Right ventricle myocardium inferior (tissue), 1 donor: ENCODE data around the gene NR6A1. TPM values are rescaled to one million over a fixed set of nuclear protein-coding genes. Genes with fewer than 3 reads are reported as not detected.

ENCODE experiments used
- ATAC-seq: fragments of 200-7000 bp; cut with Tn5 transposase; one replicate; pipeline ENCODE4 v1.9.1; 2020; ENCODE audit warnings: mild to moderate bottlenecking, moderate library complexity
- DNase-seq: peaks from one replicate; pipeline ENCODE4 v3.0.0; 2021; ENCODE audit errors: missing footprints
- intact Hi-C: fragments of 100-400 bp; cut with DNase I; formaldehyde crosslinking; loops from one replicate; pipeline ENCODE4 v1.11.0; 2022
- total RNA-seq: library from RNA; stranded (reverse); fragmentation: NEBNext Ultra II Directional; extraction: Animal tissue kit (Norgen Biotek cat#: 25700); gene quantifications from one replicate; pipeline ENCODE4 v1.2.1, GENCODE V29; 2021
- donor health status: DM: no; HTN: yes; CAD: no; lungs with severe emphysema.

NR6A1 gene
- total RNA-seq, 1 donor from 2014 or later = 1.2 TPM

GRCh38 chr9:124580186-124580585 lies 190.9 kb downstream of the NR6A1 start:
- intact Hi-C loops = no loop called here
- no peak for DNase-seq
- ATAC-seq = no peak

GRCh38 chr9:124576751-124577150 lies 194.4 kb downstream of the NR6A1 start:
- ATAC-seq (no peak), DNase-seq (no peak)
- intact Hi-C loops = no loop called here

GRCh38 chr9:124574534-124575375 lies 196.4 kb downstream of the NR6A1 start:
- no peak for DNase-seq
- intact Hi-C loops = no loop called here
- no peak for ATAC-seq

GRCh38 chr9:124570942-124571666 lies 200.0 kb downstream of the NR6A1 start:
- DNase-seq (no peak), ATAC-seq (no peak)
- intact Hi-C loops = no loop called here

GRCh38 chr9:124569942-124570341 lies 201.2 kb downstream of the NR6A1 start:
- ATAC-seq = no peak
- no peak for DNase-seq
- intact Hi-C loops = no loop called here

GRCh38 chr9:124567362-124567761 lies 203.7 kb downstream of the NR6A1 start:
- DNase-seq (no peak), ATAC-seq (no peak)
- intact Hi-C loops = no loop called here

GRCh38 chr9:124562328-124562727 lies 208.8 kb downstream of the NR6A1 start:
- ATAC-seq = peak; percentile 64
- no peak for DNase-seq
- intact Hi-C loops = no loop called here

- no peak for ATAC-seq
- no peak for DNase-seq
- intact Hi-C loops = no loop called here
Observed at GRCh38 chr9:124559871-124560270, 211.2 kb downstream of the NR6A1 start.

GRCh38 chr9:124558777-124559470 lies 212.2 kb downstream of the NR6A1 start:
- DNase-seq (no peak), ATAC-seq (no peak)
- intact Hi-C loops = no loop called here

- no peak for ATAC-seq
- intact Hi-C loops = no loop called here
Observed at GRCh38 chr9:124557895-124558294, 213.2 kb downstream of the NR6A1 start.

GRCh38 chr9:124555043-124555442 lies 216.1 kb downstream of the NR6A1 start:
- intact Hi-C loops = no loop called here
- ATAC-seq = no peak
- no peak for DNase-seq

More at GRCh38 chr9:124557895-124558294, 213.2 kb downstream of the NR6A1 start:
- no peak for DNase-seq

GRCh38 chr9:124553738-124554137 lies 217.4 kb downstream of the NR6A1 start:
- no peak for DNase-seq
- ATAC-seq = no peak
- intact Hi-C loops = loop anchor here (1.0 kb wide), 1 partner anchor 159 kb away; no protein-coding TSS in a partner anchor

GRCh38 chr9:124552273-124552605 lies 218.9 kb downstream of the NR6A1 start:
- intact Hi-C loops = no loop called here
- no peak for DNase-seq
- no peak for ATAC-seq

GRCh38 chr9:124551472-124552272 lies 219.4 kb downstream of the NR6A1 start:
- intact Hi-C loops = no loop called here
- ATAC-seq = peak; percentile 56
- DNase-seq = no peak

- ATAC-seq = no peak
- intact Hi-C loops = no loop called here
- no peak for DNase-seq
Observed at GRCh38 chr9:124550072-124550471, 221.0 kb downstream of the NR6A1 start.

GRCh38 chr9:124549016-124549415 lies 222.1 kb downstream of the NR6A1 start:
- intact Hi-C loops = no loop called here
- no peak for DNase-seq
- ATAC-seq = no peak

- DNase-seq (no peak), ATAC-seq (no peak)
- intact Hi-C loops = no loop called here
Observed at GRCh38 chr9:124544535-124544934, 226.6 kb downstream of the NR6A1 start.

GRCh38 chr9:124541824-124542223 lies 229.3 kb downstream of the NR6A1 start:
- intact Hi-C loops = no loop called here
- ATAC-seq (no peak), DNase-seq (no peak)

GRCh38 chr9:124537926-124538325 lies 233.2 kb downstream of the NR6A1 start:
- intact Hi-C loops = loop anchor here (2.0 kb wide), 1 partner anchor 411 kb away; no protein-coding TSS in a partner anchor
- ATAC-seq = no peak

More at GRCh38 chr9:124537926-124538325, 233.2 kb downstream of the NR6A1 start:
- DNase-seq = no peak
